Gastrocnemius medialis (tissue), 4 donors: ENCODE results near the gene DNM3. TPM values are rescaled to one million over a fixed set of nuclear protein-coding genes. Genes with fewer than 3 reads are reported as not detected.

Experiments
- ATAC-seq, 2 donors: fragments of 150-250 bp; one replicate each; pipeline ENCODE4 v1.9.1; 2016
- DNase-seq, 2 donors: peaks; one replicate each; pipeline ENCODE4 v3.0.0-alpha.2; 2019
- H3K27ac ChIP-seq, 4 donors: fragments of 200-600 bp; sonication (generic); 1 replicate in 1 of 4; 2 replicates in 3 of 4; pipeline ENCODE4 v1.5.1; 2016 to 2018; ENCODE audit warnings: mild to moderate bottlenecking in 2 of 4, moderate library complexity in 1 of 4
- H3K27me3 ChIP-seq, 3 donors: fragments of 200-600 bp; sonication (generic) in 2 of 3; 1 replicate in 1 of 3; 2 replicates in 2 of 3; pipeline versions ENCODE4 v1.5.1 to v1.6.0; 2016 to 2019; ENCODE audit warnings: mild to moderate bottlenecking in 1 of 3, moderate library complexity in 1 of 3
- H3K36me3 ChIP-seq, 2 donors: fragments of 200-600 bp; sonication (generic) in 1 of 2; one replicate each; pipeline ENCODE4 v1.5.1; 2017 to 2018
- H3K4me1 ChIP-seq, 2 donors: fragments of 200-600 bp; sonication (generic) in 1 of 2; one replicate each; pipeline ENCODE4 v1.5.1; 2016 to 2017; ENCODE audit warnings: mild to moderate bottlenecking in 2 of 2
- H3K4me3 ChIP-seq, 4 donors: fragments of 200-600 bp; sonication (generic) in 3 of 4; 1 replicate in 1 of 4; 2 replicates in 3 of 4; pipeline ENCODE4 v1.5.1; 2016 to 2019; ENCODE audit warnings: mild to moderate bottlenecking in 2 of 4
- H3K9me3 ChIP-seq, 3 donors: fragments of 200-600 bp; sonication (generic) in 2 of 3; 1 replicate in 1 of 3; 2 replicates in 2 of 3; pipeline ENCODE4 v1.5.1; 2016 to 2019
- CTCF ChIP-seq, 5 experiments: fragments of 450-650 bp in 3 of 5; fragments of 200-600 bp in 2 of 5; sonication (generic) in 2 of 5; IDR thresholded peaks in 4 of 5; conservative IDR thresholded peaks in 1 of 5; 1 replicate in 4 of 5; 2 replicates in 1 of 5; pipeline ENCODE4 v1.5.1; 2016 to 2019; ENCODE audit warnings: antibody characterized with exemption in 5 of 5, mild to moderate bottlenecking in 3 of 5, moderate library complexity in 3 of 5
- POLR2A ChIP-seq, 2 donors: fragments of 450-650 bp; IDR thresholded peaks; one replicate each; pipeline ENCODE4 v1.6.1; 2017; ENCODE audit warnings: antibody characterized with exemption in 2 of 2, mild to moderate bottlenecking in 2 of 2, moderate library complexity in 2 of 2
- in situ Hi-C, 4 donors: fragments of 200-750 bp; cut with MboI; loops; one replicate each; pipeline versions ENCODE4 v1.15.0 to v1.8.0; 2017; ENCODE audit warnings: low sequenced_read_pairs in 4 of 4
- intact Hi-C: fragments of 100-400 bp; cut with DNase I; formaldehyde crosslinking; loops from one replicate; pipeline ENCODE4 v1.15.1; 2023; ENCODE audit warnings: low total_unique reads
- total RNA-seq, 4 donors: library from RNA; depleted of rRNA; stranded (reverse); fragments of >200 nt; gene quantifications; one replicate each; pipeline versions ENCODE4 v1.1.0 to v1.2.3, GENCODE V29; 2016

DNM3 gene
- total RNA-seq, 4 donors from 2014 or later, result 0.35 to 1.6 (median 1.1) TPM

DNA sequence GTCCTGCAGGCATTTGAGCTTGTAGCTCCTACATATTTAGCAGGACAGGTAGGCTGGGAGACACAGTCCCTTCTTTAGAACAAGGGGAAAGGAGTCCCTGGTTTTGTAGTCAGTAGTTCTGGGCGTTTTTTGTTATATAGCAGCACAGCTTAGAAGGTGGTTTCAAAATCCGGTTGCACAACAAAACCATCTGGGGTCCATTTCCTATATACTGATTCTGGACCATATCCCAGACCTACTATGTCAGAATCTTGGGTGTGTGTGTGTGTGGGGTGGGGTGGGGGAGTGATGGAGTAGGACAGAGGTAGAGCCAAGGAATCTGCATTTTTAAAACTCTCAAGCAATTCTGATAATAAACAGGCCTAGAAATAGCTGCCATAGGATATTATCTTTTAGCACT lies 38.3 kb upstream of the DNM3 start:
- Histone ChIP-seq H3K36me3 (no peaks in the 10 kb centered on the region), H3K27me3 (no peaks in the 10 kb centered on the region), H3K9me3 (no peaks in the 10 kb centered on the region), H3K27ac (no peak overlapping the region), H3K4me3 (no peak overlapping the region), H3K4me1 (peaks cover 0 to 3% of the 10 kb centered on the region in 2 donors)
- in situ Hi-C loops, result loop anchor here in 2 of 4 donors (5.0 to 25.0 kb wide), 2 partner anchors 184 to 634 kb away; partner anchors contain the start of gene PIGC (in 1 of the 2)
- intact Hi-C loops, result no loop called here
- ATAC-seq, result no peak
- TF ChIP-seq POLR2A (IDR thresholded peaks at IDR 0.05), result no peak
- no peak for TF ChIP-seq CTCF (IDR thresholded peaks at IDR 0.05 in 4 of 5, conservative IDR thresholded peaks at IDR 0.05 in 1 of 5)
- DNase-seq, result no peak

DNA sequence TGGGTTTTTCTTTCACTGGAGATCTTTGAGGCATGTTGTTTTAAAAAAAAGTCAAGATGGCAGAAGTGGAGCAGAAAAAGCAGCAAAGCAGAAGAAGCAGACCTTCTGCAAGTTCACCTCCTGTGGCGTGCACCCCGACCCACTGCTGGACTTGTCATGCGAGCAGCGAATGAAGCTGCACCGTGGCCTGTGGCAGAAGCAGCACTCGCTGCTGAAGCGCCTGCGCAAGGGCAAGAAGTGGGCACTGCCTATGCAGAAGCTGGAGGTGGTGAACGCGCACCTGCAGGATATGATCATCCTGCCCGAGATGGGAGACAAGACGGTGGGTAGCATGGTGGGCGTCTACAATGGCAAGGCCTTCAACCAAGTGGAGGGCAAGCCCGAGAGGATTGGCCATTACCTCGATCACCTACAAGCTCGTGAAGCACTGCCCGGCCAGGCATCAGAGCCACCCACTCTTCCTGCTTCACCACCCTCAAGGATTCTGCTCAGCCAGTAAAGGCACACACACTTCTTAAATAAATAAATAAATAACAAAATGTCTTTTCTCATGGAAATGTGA lies 37.8 kb upstream of the DNM3 start:
- Histone ChIP-seq H3K9me3 (no peaks in the 10 kb centered on the region), H3K4me1 (peaks cover 0 to 3% of the 10 kb centered on the region in 2 donors), H3K27me3 (no peaks in the 10 kb centered on the region), H3K36me3 (no peaks in the 10 kb centered on the region), H3K4me3 (no peak overlapping the region), H3K27ac (no peak overlapping the region)
- DNase-seq (no peak), ATAC-seq (no peak)
- intact Hi-C loops (no loop called here), in situ Hi-C loops (loop anchor here in 2 of 4 donors (5.0 to 25.0 kb wide), 2 partner anchors 184 to 634 kb away; partner anchors contain the start of gene PIGC (in 1 of the 2))
- TF ChIP-seq CTCF (IDR thresholded peaks at IDR 0.05 in 4 of 5, conservative IDR thresholded peaks at IDR 0.05 in 1 of 5), result no peak
- no peak for TF ChIP-seq POLR2A (IDR thresholded peaks at IDR 0.05)

DNA sequence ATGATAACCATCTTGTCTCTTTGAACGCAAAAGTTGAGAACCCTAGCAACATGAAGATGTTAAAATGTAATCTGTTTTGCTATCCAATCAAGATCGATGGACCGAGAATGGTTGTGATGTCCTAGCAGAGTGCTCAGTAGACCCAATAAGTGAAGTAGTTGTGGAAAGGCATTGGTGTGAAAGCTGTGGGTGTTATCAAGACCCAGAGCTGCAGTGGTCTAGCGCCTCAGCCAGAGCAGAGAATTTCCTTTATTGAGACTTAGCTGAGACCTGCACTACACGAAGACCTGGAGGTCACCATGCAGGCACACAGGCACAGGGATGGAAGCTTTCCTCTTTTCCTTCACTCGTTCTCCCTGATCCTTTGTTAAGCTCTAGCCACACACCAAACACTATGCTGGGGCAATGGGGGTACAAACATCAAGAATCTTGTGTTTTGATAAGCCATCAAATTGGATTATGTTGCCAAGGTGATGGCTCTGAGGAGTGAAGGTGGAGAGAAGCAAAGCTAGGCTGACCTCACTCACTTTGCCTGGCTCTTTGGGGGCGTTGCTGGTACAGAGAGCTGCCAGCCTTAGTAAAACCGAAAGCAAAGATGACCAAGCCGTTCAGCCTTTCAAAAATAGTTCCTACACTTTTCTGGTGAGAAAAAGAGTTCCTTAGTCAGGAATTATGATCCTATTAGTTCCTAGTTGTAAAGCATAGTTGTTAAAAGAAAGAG lies 35.7 kb upstream of the DNM3 start:
- H3K4me1 ChIP-seq, result peaks cover 0 to 3% of the 10 kb centered on the region in 2 donors
- no peaks in the 10 kb centered on the region for H3K27me3 ChIP-seq
- TF ChIP-seq CTCF (IDR thresholded peaks at IDR 0.05 in 4 of 5, conservative IDR thresholded peaks at IDR 0.05 in 1 of 5) (no peak), POLR2A (IDR thresholded peaks at IDR 0.05) (no peak)
- H3K36me3 ChIP-seq, result no peaks in the 10 kb centered on the region
- in situ Hi-C loops, result loop anchor here in 2 of 4 donors (5.0 to 25.0 kb wide), 2 partner anchors 177 to 632 kb away; partner anchors contain the start of gene PIGC (in 1 of the 2)
- H3K27ac ChIP-seq, result no peak overlapping the region
- no peaks in the 10 kb centered on the region for H3K9me3 ChIP-seq
- H3K4me3 ChIP-seq, result peak overlapping the region in 1 of 4 donors; percentile 29
- intact Hi-C loops, result no loop called here
- no peak for DNase-seq
- no peak for ATAC-seq

DNA sequence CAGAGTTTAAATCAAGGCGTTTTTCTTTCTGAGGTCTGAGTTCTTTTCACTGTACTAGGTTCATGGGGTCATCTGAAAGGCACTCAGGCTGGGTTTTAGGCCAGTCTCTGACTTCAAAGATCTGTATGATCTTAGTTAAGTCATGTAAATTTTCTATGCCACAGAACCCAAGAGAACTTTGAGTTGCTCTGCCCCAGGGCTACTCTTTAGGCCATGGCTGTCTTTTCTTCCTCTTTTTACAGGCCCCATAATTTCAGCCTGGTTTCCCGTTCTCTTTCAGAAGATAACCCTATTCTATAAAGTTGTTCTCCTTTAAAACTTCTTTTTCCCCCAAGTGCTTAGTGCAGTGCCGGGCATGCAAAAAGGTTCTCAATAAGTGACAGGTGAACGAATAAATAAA lies 33.7 kb upstream of the DNM3 start:
- no peaks in the 10 kb centered on the region for H3K36me3 ChIP-seq
- no peaks in the 10 kb centered on the region for H3K9me3 ChIP-seq
- no peak for TF ChIP-seq CTCF (IDR thresholded peaks at IDR 0.05 in 4 of 5, conservative IDR thresholded peaks at IDR 0.05 in 1 of 5)
- no peak for TF ChIP-seq POLR2A (IDR thresholded peaks at IDR 0.05)
- H3K4me3 ChIP-seq, result no peak overlapping the region
- H3K4me1 ChIP-seq, result no peaks in the 10 kb centered on the region
- intact Hi-C loops, result no loop called here
- H3K27ac ChIP-seq, result no peak overlapping the region
- ATAC-seq (no peak), DNase-seq (no peak)
- in situ Hi-C loops, result loop anchor here in 2 of 4 donors (5.0 to 25.0 kb wide), 2 partner anchors 175 to 630 kb away; partner anchors contain the start of gene PIGC (in 1 of the 2)
- no peaks in the 10 kb centered on the region for H3K27me3 ChIP-seq
